HG03575 (cell line): ENCODE results near the gene POTEE.
"Not testable (repeated sequence)": the region's sequence is repeated elsewhere in the genome, so short reads cannot be mapped to it uniquely, and the experiment has no call there.

ENCODE experiments used
- ATAC-seq: cut with Tn5 transposase; IDR thresholded peaks from one replicate; pipeline ENCODE4 v1.9.1; 2021; ENCODE audit not compliant: unreplicated experiment, insufficient number of reproducible peaks, low FRiP score; ENCODE audit errors: extremely low read depth

Gene POTEE

GRCh38 chr2:131209030-131209772 lies at the start of gene POTEE:
TSS of gene POTEE (plus strand) at chr2:131209536. CDS start at chr2:131218403, 8,867 bp downstream.
- ATAC-seq = not testable (repeated sequence)

- ATAC-seq = not testable (repeated sequence)
Observed at GRCh38 chr2:131165562-131165961, 43.8 kb upstream of the POTEE start.

GRCh38 chr2:131168538-131168937 lies 40.8 kb upstream of the POTEE start:
- no peak for ATAC-seq

GRCh38 chr2:131178050-131178449 lies 31.3 kb upstream of the POTEE start:
- not testable (repeated sequence) for ATAC-seq

- not testable (repeated sequence) for ATAC-seq
Observed at GRCh38 chr2:131178721-131179418, 30.5 kb upstream of the POTEE start.

- not testable (repeated sequence) for ATAC-seq
Observed at GRCh38 chr2:131181451-131181850, 27.9 kb upstream of the POTEE start.

GRCh38 chr2:131193421-131193820 lies 15.9 kb upstream of the POTEE start:
- ATAC-seq = not testable (repeated sequence)

- not testable (repeated sequence) for ATAC-seq
Observed at GRCh38 chr2:131196186-131196585, 13.2 kb upstream of the POTEE start.

- no peak for ATAC-seq
Observed at GRCh38 chr2:131201098-131201497, 8.2 kb upstream of the POTEE start.

- ATAC-seq = not testable (repeated sequence)
Observed at GRCh38 chr2:131207839-131208238, 1.5 kb upstream of the POTEE start.

GRCh38 chr2:131209773-131210104 lies 403 bp downstream of the POTEE start:
- not testable (repeated sequence) for ATAC-seq

GRCh38 chr2:131210434-131211211 lies 1.3 kb downstream of the POTEE start:
- ATAC-seq = not testable (repeated sequence)

GRCh38 chr2:131217238-131217986 lies 8.1 kb downstream of the POTEE start:
- ATAC-seq = not testable (repeated sequence)

- ATAC-seq = not testable (repeated sequence)
Observed at GRCh38 chr2:131235543-131236449, 26.5 kb downstream of the POTEE start.
